Sigmoid colon (tissue), 4 donors: ENCODE measurements around the gene CIZ1.

Experiments used
- CTCF ChIP-seq, 4 experiments: fragments of 450-650 bp in 3 of 4; fragments of 200-600 bp in 1 of 4; IDR thresholded peaks; one replicate each; pipeline ENCODE4 v1.5.1; 2016 to 2019; ENCODE audit warnings: antibody characterized with exemption in 4 of 4, mild to moderate bottlenecking in 3 of 4, moderate library complexity in 2 of 4
- EP300 ChIP-seq, 4 donors: sonication (generic); formaldehyde crosslinking; IDR thresholded peaks; one replicate each; pipeline ENCODE4 v1.6.1; 2017; ENCODE audit warnings: antibody characterized with exemption in 4 of 4
- POLR2A ChIP-seq, 2 donors: fragments of 450-650 bp; IDR thresholded peaks; one replicate each; pipeline ENCODE4 v1.6.1; 2016; ENCODE audit warnings: antibody characterized with exemption in 2 of 2, mild to moderate bottlenecking in 2 of 2, moderate library complexity in 2 of 2
- POLR2AphosphoS5 ChIP-seq, 4 donors: sonication (generic); formaldehyde crosslinking; IDR thresholded peaks; one replicate each; pipeline ENCODE4 v1.6.1; 2017; ENCODE audit warnings: antibody characterized with exemption in 4 of 4

- TF ChIP-seq POLR2AphosphoS5 (IDR thresholded peaks at IDR 0.05) (no peak), POLR2A (IDR thresholded peaks at IDR 0.05) (no peak), CTCF (IDR thresholded peaks at IDR 0.05) (peak in 2 of 4 experiments; percentile 7 to 36), EP300 (IDR thresholded peaks at IDR 0.05) (no peak)
Measured at GRCh38 chr9:128124873-128125579, 66.3 kb downstream of the CIZ1 start.
